ENCODE measurements around the gene DOK1.

Gene DOK1

DNA sequence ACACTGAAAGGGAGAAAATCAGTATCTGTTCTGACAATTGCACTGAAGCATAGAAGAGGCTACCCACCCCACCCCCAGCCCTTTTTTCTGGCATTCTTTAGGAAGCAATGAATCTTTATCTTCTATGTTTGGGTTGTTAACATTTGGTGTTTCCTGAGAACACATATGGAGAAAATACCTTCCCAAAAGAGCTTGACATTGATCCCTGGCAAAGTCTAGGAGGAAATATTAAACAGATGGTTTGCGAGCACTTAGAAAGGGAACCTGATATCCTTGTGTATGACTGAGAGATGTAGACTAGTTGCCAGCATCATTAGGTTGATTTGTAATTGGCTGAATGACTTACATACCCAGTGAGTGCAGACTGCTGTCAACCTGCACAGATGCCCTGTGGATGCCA lies 42.9 kb downstream of the DOK1 start:
- no peak for DNase-seq (ENCODE audit: low read depth in 3 of 3, low spot score in 1 of 3)

DNA sequence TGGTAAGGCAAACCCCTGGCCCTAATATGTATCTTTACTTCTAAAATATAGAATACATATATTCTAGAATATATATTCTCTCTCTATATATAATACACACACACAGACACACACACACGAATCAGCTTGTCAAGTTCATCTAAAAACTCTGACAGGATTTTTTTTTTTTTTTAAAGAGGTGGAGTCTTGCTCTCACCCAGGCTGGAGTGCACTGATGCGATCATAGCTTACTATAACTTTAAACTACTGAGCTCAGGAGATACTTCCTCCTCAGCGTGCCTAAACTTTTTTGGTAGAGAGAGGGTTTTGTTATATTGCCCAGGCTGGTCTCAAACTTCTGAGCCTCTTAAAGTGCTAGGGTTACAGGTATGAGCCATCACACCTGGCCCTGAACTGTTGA lies 45.2 kb downstream of the DOK1 start:
- DNase-seq (ENCODE audit: low read depth in 3 of 3, low spot score in 1 of 3) = no peak

DNA sequence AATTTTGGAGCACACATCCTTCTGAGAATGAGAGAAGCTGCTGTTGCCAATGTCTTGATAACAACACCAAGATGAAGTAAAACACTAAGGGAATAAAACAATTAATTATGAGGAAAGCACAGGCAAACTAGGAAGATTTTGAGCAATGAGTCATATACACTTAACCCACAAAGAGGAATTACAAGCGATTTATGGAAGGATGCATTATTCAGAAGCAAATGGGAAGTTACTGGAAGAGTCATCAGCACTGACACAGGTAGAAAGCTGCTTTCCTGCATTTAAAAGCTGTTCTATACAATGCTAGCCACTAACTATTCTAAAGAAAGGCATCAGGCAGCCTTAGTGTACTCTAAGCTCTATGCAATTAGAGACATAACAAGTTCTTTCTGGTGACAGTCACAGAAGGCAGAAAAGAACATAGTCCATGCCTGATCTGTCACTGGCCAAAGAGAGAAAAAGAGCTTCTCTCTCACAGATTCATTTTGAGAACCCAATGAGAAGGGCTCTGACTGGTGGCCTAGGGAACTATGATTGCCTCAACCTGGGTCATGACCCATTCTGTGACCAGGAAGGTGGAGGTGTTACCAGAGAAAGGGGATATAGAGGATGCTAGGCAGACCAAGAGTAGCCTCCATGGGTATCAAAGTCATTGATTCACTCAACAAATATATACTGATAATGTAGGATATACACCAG lies 48.2 kb downstream of the DOK1 start:
- no peak for DNase-seq (ENCODE audit: low read depth in 3 of 3, low spot score in 1 of 3)

DNA sequence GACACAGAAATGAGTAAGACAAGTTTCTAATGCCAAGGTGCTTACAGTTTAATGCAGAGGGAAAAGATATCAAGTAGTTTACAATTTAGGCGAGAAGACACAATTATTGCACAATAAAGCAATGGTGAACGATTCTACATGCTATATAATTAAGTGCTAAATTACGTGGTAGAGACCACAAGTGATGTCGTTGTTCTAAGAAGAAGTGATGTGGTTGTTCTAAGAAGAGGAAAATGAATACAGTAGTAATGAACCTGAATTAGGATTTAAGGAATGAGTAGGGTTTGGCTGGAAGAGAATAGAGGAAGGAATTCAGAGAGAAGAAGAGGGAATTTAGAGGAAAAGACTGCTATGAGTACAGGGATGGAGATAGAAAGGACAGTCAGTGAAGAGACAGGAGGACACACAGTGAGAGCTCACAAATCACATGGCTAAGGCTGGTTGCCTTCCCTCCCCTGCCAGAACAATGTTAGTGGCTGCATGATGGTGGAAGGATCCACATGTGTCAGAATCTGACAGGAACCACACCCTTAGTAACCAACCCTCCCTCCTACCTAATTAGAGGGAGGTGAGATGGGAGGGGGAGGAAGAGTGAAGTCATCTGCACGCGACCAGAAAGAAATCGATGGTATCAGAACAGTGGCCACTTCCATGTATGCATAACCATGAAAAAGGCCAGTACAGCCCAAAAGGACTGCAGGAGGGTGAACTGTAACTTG lies 48.9 kb downstream of the DOK1 start:
- no peak for DNase-seq (ENCODE audit: low read depth in 3 of 3, low spot score in 1 of 3)

DNA sequence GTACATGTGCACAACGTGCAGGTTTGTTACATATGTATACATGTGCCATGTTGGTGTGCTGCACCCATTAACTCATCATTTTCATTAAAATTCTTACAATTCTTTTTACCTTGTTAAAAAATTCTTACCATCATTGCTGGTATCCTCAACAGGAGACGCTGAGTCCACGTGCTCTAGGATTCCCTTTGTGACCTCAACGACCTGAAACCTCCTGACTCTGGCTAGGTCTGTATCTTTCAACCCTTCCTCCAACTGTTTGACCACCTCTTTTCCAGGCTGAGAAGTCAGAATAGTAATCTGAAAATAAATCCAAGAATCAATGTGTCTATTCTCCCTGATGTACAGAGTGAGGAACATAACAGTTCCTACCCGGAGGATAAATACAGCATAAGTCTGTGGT lies 52.4 kb downstream of the DOK1 start:
- no peak for DNase-seq (ENCODE audit: low read depth in 3 of 3, low spot score in 1 of 3)

Data from stimulated activated CD4-positive, alpha-beta T cell treated with anti-CD3 and anti-CD28 coated beads, TNF-alpha, amount 100 ng/mL, for 1 hour (primary cell).